ENCODE measurements around the gene FAM110D.

Gene FAM110D

DNA sequence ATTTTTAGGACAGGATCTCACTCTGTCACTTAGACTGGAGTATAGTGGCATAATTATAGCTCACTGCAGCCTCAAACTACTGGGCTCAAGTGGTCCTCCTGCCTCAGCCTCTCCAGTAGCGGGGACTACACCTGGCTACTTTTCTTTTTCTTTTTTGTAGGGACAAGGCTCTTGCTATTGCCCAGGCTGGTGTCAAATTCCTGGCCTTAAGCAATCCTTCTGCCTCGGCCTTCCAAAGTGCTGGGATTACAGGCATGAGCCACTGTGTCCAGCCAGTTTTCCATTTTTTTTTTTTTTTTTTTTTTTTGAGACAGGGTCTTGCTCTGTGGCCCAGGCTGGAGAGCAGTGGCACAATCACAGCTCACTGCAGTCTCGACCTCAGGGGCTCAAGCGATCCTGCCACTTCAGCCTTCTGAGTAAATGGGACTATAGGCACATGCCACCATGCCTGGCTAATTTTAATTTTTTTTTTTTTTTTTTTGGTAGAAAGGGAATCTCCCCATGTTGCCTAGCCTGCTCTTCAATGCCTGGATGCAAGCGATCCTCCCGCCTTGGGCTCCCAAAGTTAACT lies 54.5 kb downstream of the FAM110D start:
- Histone ChIP-seq H2AFZ (ENCODE audit: low read length) (no peak overlapping the region), H3K4me3 (ENCODE audit: low read depth, low read length, poor library complexity, severe bottlenecking) (no peak overlapping the region), H3K27ac (ENCODE audit: low read depth, low read length, poor library complexity, severe bottlenecking) (no peak overlapping the region), H3K9me2 (ENCODE audit: low read depth, low read length) (no peaks in the 10 kb centered on the region), H3K4me1 (ENCODE audit: insufficient read depth, low read length, severe bottlenecking) (no peaks in the 10 kb centered on the region), H3K27me3 (ENCODE audit: insufficient read depth, low read length) (no peaks in the 10 kb centered on the region), H4K20me1 (ENCODE audit: insufficient read depth, low read length) (no peaks in the 10 kb centered on the region), H3K36me3 (ENCODE audit: insufficient read depth, low read length) (no peaks in the 10 kb centered on the region), H3K79me2 (ENCODE audit: insufficient read depth, low read length) (no peaks in the 10 kb centered on the region), H3K9ac (ENCODE audit: low read length) (no peak overlapping the region), H3F3A (ENCODE audit: insufficient read depth, low read length) (no peaks in the 10 kb centered on the region), H3K4me2 (ENCODE audit: low read length) (no peak overlapping the region), H3K9me3 (ENCODE audit: low read length) (no peaks in the 10 kb centered on the region)
- TF ChIP-seq CTCF (IDR thresholded peaks at IDR 0.05; ENCODE audit: low read length) (no peak), EZH2 (IDR thresholded peaks at IDR 0.05; ENCODE audit: borderline replicate concordance, low read length) (no peak)
